ENCODE measurements around the gene HMGB1. TPM values are rescaled to one million over a fixed set of nuclear protein-coding genes. Genes with fewer than 3 reads are reported as not detected.
A peak's percentile ranks its signal among the peaks of the same experiment; 100 is the strongest.
"Not testable (repeated sequence)": the region's sequence is repeated elsewhere in the genome, so short reads cannot be mapped to it uniquely, and the experiment has no call there.

Gene HMGB1
- total RNA-seq, 1 donor from 2014 or later, result 593 TPM

- H3K4me3 Mint-ChIP-seq, result peak overlapping the region; percentile 96
- H3K9me3 Mint-ChIP-seq; DNase-seq (ENCODE audit: low spot score); H3K27me3 Mint-ChIP-seq (ENCODE audit: insufficient read depth): not testable (repeated sequence)
- peaks cover 54% of the 10 kb centered on the region for H3K36me3 Mint-ChIP-seq (ENCODE audit: low read depth)
- intact Hi-C loops (cut with micrococcal nuclease), result loop anchor here (1.0 to 2.0 kb wide), 2 partner anchors 213 to 329 kb away; no protein-coding TSS in a partner anchor
- peak overlapping the region; percentile 70 for H3K27ac Mint-ChIP-seq
- H3K4me1 Mint-ChIP-seq (ENCODE audit: low read depth), result peaks cover 38% of the 10 kb centered on the region
Measured at GRCh38 chr13:30461279-30462066, 4.3 kb downstream of the HMGB1 start.

- Mint-ChIP-seq H3K9me3 (no peaks in the 10 kb centered on the region), H3K27ac (no peak overlapping the region), H3K36me3 (ENCODE audit: low read depth) (peaks cover 37% of the 10 kb centered on the region), H3K4me3 (no peak overlapping the region), H3K27me3 (ENCODE audit: insufficient read depth) (peaks cover 3% of the 10 kb centered on the region), H3K4me1 (ENCODE audit: low read depth) (peaks cover 30% of the 10 kb centered on the region)
- intact Hi-C loops (cut with micrococcal nuclease), result no loop called here
- DNase-seq (ENCODE audit: low spot score), result no peak
Measured at GRCh38 chr13:30457306-30457891, 8.3 kb downstream of the HMGB1 start.

GRCh38 chr13:30456290-30456689 is 9.4 kb downstream of the HMGB1 start:
- H3K27me3 Mint-ChIP-seq (ENCODE audit: insufficient read depth), result peaks cover 3% of the 10 kb centered on the region
- intact Hi-C loops (cut with micrococcal nuclease), result no loop called here
- peaks cover 21% of the 10 kb centered on the region for H3K4me1 Mint-ChIP-seq (ENCODE audit: low read depth)
- peaks cover 28% of the 10 kb centered on the region for H3K36me3 Mint-ChIP-seq (ENCODE audit: low read depth)
- no peak overlapping the region for H3K4me3 Mint-ChIP-seq
- no peak overlapping the region for H3K27ac Mint-ChIP-seq
- H3K9me3 Mint-ChIP-seq, result no peaks in the 10 kb centered on the region
- DNase-seq (ENCODE audit: low spot score), result no peak

- DNase-seq (ENCODE audit: low spot score), result no peak
- intact Hi-C loops (cut with micrococcal nuclease), result no loop called here
- H3K9me3 Mint-ChIP-seq, result no peaks in the 10 kb centered on the region
- peaks cover 3% of the 10 kb centered on the region for H3K27me3 Mint-ChIP-seq (ENCODE audit: insufficient read depth)
- peaks cover 27% of the 10 kb centered on the region for H3K36me3 Mint-ChIP-seq (ENCODE audit: low read depth)
- H3K4me3 Mint-ChIP-seq, result no peak overlapping the region
- H3K27ac Mint-ChIP-seq, result no peak overlapping the region
- H3K4me1 Mint-ChIP-seq (ENCODE audit: low read depth), result peaks cover 19% of the 10 kb centered on the region
Measured at GRCh38 chr13:30454991-30455390, 10.7 kb downstream of the HMGB1 start.

GRCh38 chr13:30453727-30454126 is 12.0 kb downstream of the HMGB1 start:
- intact Hi-C loops (cut with micrococcal nuclease), result no loop called here
- no peak overlapping the region for H3K27ac Mint-ChIP-seq

GRCh38 chr13:30451476-30451875 is 14.3 kb downstream of the HMGB1 start:
- DNase-seq (ENCODE audit: low spot score); H3K9me3 Mint-ChIP-seq; H3K36me3 Mint-ChIP-seq (ENCODE audit: low read depth); intact Hi-C loops (cut with micrococcal nuclease); H3K4me3 Mint-ChIP-seq; H3K27ac Mint-ChIP-seq; H3K27me3 Mint-ChIP-seq (ENCODE audit: insufficient read depth); H3K4me1 Mint-ChIP-seq (ENCODE audit: low read depth): not testable (repeated sequence)

More at GRCh38 chr13:30453727-30454126, 12.0 kb downstream of the HMGB1 start:
- Mint-ChIP-seq H3K27me3 (ENCODE audit: insufficient read depth) (peaks cover 3% of the 10 kb centered on the region), H3K4me3 (no peak overlapping the region), H3K4me1 (ENCODE audit: low read depth) (peaks cover 10% of the 10 kb centered on the region), H3K36me3 (ENCODE audit: low read depth) (peaks cover 16% of the 10 kb centered on the region), H3K9me3 (no peaks in the 10 kb centered on the region)
- no peak for DNase-seq (ENCODE audit: low spot score)

- H3K9me3 Mint-ChIP-seq, result no peaks in the 10 kb centered on the region
- H3K36me3 Mint-ChIP-seq (ENCODE audit: low read depth), result no peaks in the 10 kb centered on the region
- intact Hi-C loops (cut with micrococcal nuclease), result no loop called here
- no peak overlapping the region for H3K4me3 Mint-ChIP-seq
- H3K27ac Mint-ChIP-seq, result no peak overlapping the region
- H3K4me1 Mint-ChIP-seq (ENCODE audit: low read depth), result peaks cover 4% of the 10 kb centered on the region
- peaks cover 3% of the 10 kb centered on the region for H3K27me3 Mint-ChIP-seq (ENCODE audit: insufficient read depth)
- DNase-seq (ENCODE audit: low spot score), result no peak
Measured at GRCh38 chr13:30450066-30450465, 15.7 kb downstream of the HMGB1 start.

GRCh38 chr13:30448441-30448840 is 17.3 kb downstream of the HMGB1 start:
- intact Hi-C loops (cut with micrococcal nuclease), result no loop called here
- no peaks in the 10 kb centered on the region for H3K27me3 Mint-ChIP-seq (ENCODE audit: insufficient read depth)
- H3K36me3 Mint-ChIP-seq (ENCODE audit: low read depth), result no peaks in the 10 kb centered on the region
- H3K4me1 Mint-ChIP-seq (ENCODE audit: low read depth), result peaks cover 4% of the 10 kb centered on the region
- no peak overlapping the region for H3K4me3 Mint-ChIP-seq
- H3K9me3 Mint-ChIP-seq, result no peaks in the 10 kb centered on the region
- no peak overlapping the region for H3K27ac Mint-ChIP-seq
- no peak for DNase-seq (ENCODE audit: low spot score)

- no peak for DNase-seq (ENCODE audit: low spot score)
- Mint-ChIP-seq H3K4me1 (ENCODE audit: low read depth) (peaks cover 7% of the 10 kb centered on the region), H3K9me3 (no peaks in the 10 kb centered on the region), H3K27me3 (ENCODE audit: insufficient read depth) (no peaks in the 10 kb centered on the region), H3K27ac (no peak overlapping the region), H3K36me3 (ENCODE audit: low read depth) (no peaks in the 10 kb centered on the region), H3K4me3 (no peak overlapping the region)
- intact Hi-C loops (cut with micrococcal nuclease), result no loop called here
Measured at GRCh38 chr13:30446126-30446500, 19.6 kb downstream of the HMGB1 start.

- H3K27me3 Mint-ChIP-seq (ENCODE audit: insufficient read depth), result no peaks in the 10 kb centered on the region
- peaks cover 11% of the 10 kb centered on the region for H3K4me1 Mint-ChIP-seq (ENCODE audit: low read depth)
- H3K27ac Mint-ChIP-seq, result no peak overlapping the region
- H3K36me3 Mint-ChIP-seq (ENCODE audit: low read depth), result no peaks in the 10 kb centered on the region
- no peak for DNase-seq (ENCODE audit: low spot score)
- intact Hi-C loops (cut with micrococcal nuclease), result no loop called here
- H3K9me3 Mint-ChIP-seq, result no peaks in the 10 kb centered on the region
- H3K4me3 Mint-ChIP-seq, result no peak overlapping the region
Measured at GRCh38 chr13:30443957-30444404, 21.8 kb downstream of the HMGB1 start.

- H3K36me3 Mint-ChIP-seq (ENCODE audit: low read depth); H3K4me3 Mint-ChIP-seq; DNase-seq (ENCODE audit: low spot score); H3K27ac Mint-ChIP-seq; intact Hi-C loops (cut with micrococcal nuclease); H3K27me3 Mint-ChIP-seq (ENCODE audit: insufficient read depth); H3K9me3 Mint-ChIP-seq: not testable (repeated sequence)
- H3K4me1 Mint-ChIP-seq (ENCODE audit: low read depth), result peaks cover 11% of the 10 kb centered on the region
Measured at GRCh38 chr13:30443491-30443890, 22.2 kb downstream of the HMGB1 start.

- Mint-ChIP-seq H3K4me1 (ENCODE audit: low read depth) (peaks cover 11% of the 10 kb centered on the region), H3K9me3 (no peaks in the 10 kb centered on the region), H3K4me3 (no peak overlapping the region), H3K27ac (no peak overlapping the region), H3K27me3 (ENCODE audit: insufficient read depth) (peaks cover 3% of the 10 kb centered on the region), H3K36me3 (ENCODE audit: low read depth) (no peaks in the 10 kb centered on the region)
- no peak for DNase-seq (ENCODE audit: low spot score)
- intact Hi-C loops (cut with micrococcal nuclease), result no loop called here
Measured at GRCh38 chr13:30442926-30443325, 22.8 kb downstream of the HMGB1 start.

GRCh38 chr13:30440910-30441703 is 24.6 kb downstream of the HMGB1 start:
- Mint-ChIP-seq H3K27me3 (ENCODE audit: insufficient read depth) (peaks cover 3% of the 10 kb centered on the region), H3K4me3 (no peak overlapping the region), H3K27ac (peak overlapping the region; percentile 73), H3K9me3 (no peaks in the 10 kb centered on the region), H3K36me3 (ENCODE audit: low read depth) (no peaks in the 10 kb centered on the region), H3K4me1 (ENCODE audit: low read depth) (peaks cover 6% of the 10 kb centered on the region)
- DNase-seq (ENCODE audit: low spot score), result no peak
- intact Hi-C loops (cut with micrococcal nuclease), result no loop called here

Measured in activated T-helper 1 cell treated with anti-CD3 and anti-CD28 coated beads, Interleukin-12 subunit alpha, Interleukin-12 subunit beta, Interleukin-2, Interleukin-4 antibody, amounts not matched to agents 30 ng/mL and 10 ng/mL and 1 ng/mL, durations not matched to agents 14 hours and 24 hours and 36 hours (primary cell).